MM.1S (cell line): ENCODE measurements around the gene RPAP3.

Source experiments
- EZH2phosphoT487 ChIP-seq: fragments of 300-600 bp; sonication (generic); IDR thresholded peaks from 2 replicates; pipeline ENCODE4 v1.6.1; 2018; ENCODE audit warnings: antibody characterized with exemption, low read length
- TF ChIP-seq, protein P1 (sequence below): fragments of 300-600 bp; sonication (generic); IDR thresholded peaks from 2 replicates; pipeline ENCODE4 v1.5.1; 2016; ENCODE audit warnings: antibody characterized with exemption, low read length, mixed read lengths

DNA sequence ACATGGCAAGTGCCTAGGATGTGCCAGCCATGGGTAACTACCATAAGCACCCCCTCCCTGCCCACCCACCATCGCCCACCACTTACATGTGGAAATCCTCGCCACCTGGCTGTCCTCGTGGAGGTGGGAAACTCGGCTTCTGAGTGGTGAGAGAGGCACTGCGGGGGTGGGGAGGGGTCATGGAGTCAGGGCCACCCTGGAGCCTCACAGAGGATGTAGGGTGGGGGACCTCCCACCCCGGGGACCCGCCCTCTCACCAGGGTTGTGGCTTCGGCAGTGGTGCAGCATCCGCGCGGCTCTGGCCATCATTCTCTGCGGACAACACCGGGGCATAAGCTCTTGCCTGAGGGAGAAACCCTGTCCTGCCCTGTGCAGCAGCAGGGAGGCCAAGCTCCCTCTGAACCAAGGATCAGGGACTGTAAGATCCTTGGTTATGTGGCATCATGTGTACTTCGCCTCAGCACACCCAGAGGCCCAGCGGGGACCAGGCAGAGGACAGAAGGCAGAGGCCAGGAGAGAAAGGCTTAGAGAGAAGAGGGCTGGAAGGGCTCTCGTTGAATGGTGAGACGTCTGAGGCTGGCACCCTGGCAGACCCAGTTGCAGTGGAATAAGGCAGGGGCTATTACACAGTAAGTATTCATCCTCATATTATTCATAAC lies 32.2 kb upstream of the RPAP3 start:
- TF ChIP-seq, protein P1, sequence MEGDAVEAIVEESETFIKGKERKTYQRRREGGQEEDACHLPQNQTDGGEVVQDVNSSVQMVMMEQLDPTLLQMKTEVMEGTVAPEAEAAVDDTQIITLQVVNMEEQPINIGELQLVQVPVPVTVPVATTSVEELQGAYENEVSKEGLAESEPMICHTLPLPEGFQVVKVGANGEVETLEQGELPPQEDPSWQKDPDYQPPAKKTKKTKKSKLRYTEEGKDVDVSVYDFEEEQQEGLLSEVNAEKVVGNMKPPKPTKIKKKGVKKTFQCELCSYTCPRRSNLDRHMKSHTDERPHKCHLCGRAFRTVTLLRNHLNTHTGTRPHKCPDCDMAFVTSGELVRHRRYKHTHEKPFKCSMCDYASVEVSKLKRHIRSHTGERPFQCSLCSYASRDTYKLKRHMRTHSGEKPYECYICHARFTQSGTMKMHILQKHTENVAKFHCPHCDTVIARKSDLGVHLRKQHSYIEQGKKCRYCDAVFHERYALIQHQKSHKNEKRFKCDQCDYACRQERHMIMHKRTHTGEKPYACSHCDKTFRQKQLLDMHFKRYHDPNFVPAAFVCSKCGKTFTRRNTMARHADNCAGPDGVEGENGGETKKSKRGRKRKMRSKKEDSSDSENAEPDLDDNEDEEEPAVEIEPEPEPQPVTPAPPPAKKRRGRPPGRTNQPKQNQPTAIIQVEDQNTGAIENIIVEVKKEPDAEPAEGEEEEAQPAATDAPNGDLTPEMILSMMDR: no peak
- TF ChIP-seq EZH2phosphoT487: no peak
